WTC11 (cell line): ENCODE data around the gene ZDHHC7. TPM values are rescaled to one million over a fixed set of nuclear protein-coding genes. Genes with fewer than 3 reads are reported as not detected.
A peak's percentile ranks its signal among the peaks of the same experiment; 100 is the strongest.

Experiments used
- ATAC-seq: fragments of 200-7000 bp; cut with Tn5 transposase; 2 replicates; pipeline ENCODE4 v1.10.0; 2021; ENCODE audit warnings: mild to moderate bottlenecking, moderate library complexity
- CTCF ChIA-PET: fragments of 300-600 bp; sonication (Branson Sonifier 250); formaldehyde crosslinking; loops from one replicate; lab custom pipeline; 2021; ENCODE audit warnings: antibody characterized with exemption; lab: Charles Lee
- POLR2A ChIA-PET: fragments of 350-600 bp; sonication (Branson Sonifier 250); formaldehyde crosslinking; loops from one replicate; lab custom pipeline; 2021; ENCODE audit warnings: antibody characterized with exemption; lab: Charles Lee
- DNase-seq: peaks from one replicate; pipeline ENCODE4 v3.0.0; 2021; ENCODE audit warnings: low spot score
- H3K27ac Mint-ChIP-seq: 2 replicates; pipeline ENCODE4 v1.8.0; 2021; ENCODE audit warnings: mixed read lengths
- H3K27me3 Mint-ChIP-seq: 2 replicates; pipeline ENCODE4 v1.8.0; 2021; ENCODE audit warnings: low read depth, mild to moderate bottlenecking, moderate library complexity, mixed read lengths
- H3K36me3 Mint-ChIP-seq: 2 replicates; pipeline ENCODE4 v1.8.0; 2021; ENCODE audit warnings: mixed read lengths
- H3K4me1 Mint-ChIP-seq: 2 replicates; pipeline ENCODE4 v1.8.0; 2022; ENCODE audit warnings: mixed read lengths
- H3K4me3 Mint-ChIP-seq: 2 replicates; pipeline ENCODE4 v1.8.0; 2021; ENCODE audit warnings: mild to moderate bottlenecking, moderate library complexity, mixed read lengths
- H3K9me3 Mint-ChIP-seq: 2 replicates; pipeline ENCODE4 v1.8.0; 2021; ENCODE audit warnings: mixed read lengths
- AFF4 ChIP-seq: sonication (generic); formaldehyde crosslinking; IDR thresholded peaks from 2 replicates; pipeline ENCODE4 v1.8.1; 2023; ENCODE audit warnings: mild to moderate bottlenecking, missing genetic modification reagents, borderline replicate concordance
- ATF2 ChIP-seq: sonication (generic); formaldehyde crosslinking; IDR thresholded peaks from 2 replicates; pipeline ENCODE4 v1.8.1; 2022; ENCODE audit warnings: low read depth, missing genetic modification reagents, borderline replicate concordance
- CBFB ChIP-seq: sonication (generic); formaldehyde crosslinking; IDR thresholded peaks from 2 replicates; pipeline ENCODE4 v1.8.1; 2022; ENCODE audit warnings: mild to moderate bottlenecking, low read depth, missing genetic modification reagents
- CDX4 ChIP-seq: fragments of 250-450 bp; sonication (Bioruptor Pico); IDR thresholded peaks from 2 replicates; pipeline ENCODE4 v1.9.0; 2021; ENCODE audit warnings: moderate library complexity, mild to moderate bottlenecking, inconsistent platforms, borderline replicate concordance
- E2F1 ChIP-seq: sonication (generic); formaldehyde crosslinking; IDR thresholded peaks from 2 replicates; pipeline ENCODE4 v1.8.0; 2022; ENCODE audit warnings: mild to moderate bottlenecking, missing genetic modification reagents
- E2F4 ChIP-seq: sonication (generic); formaldehyde crosslinking; IDR thresholded peaks from 2 replicates; pipeline ENCODE4 v1.8.1; 2022; ENCODE audit warnings: low read depth, mild to moderate bottlenecking, moderate library complexity, missing genetic modification reagents, borderline replicate concordance
- GRHL2 ChIP-seq: fragments of 250-450 bp; sonication (Bioruptor Pico); IDR thresholded peaks from 2 replicates; pipeline ENCODE4 v1.8.0; 2022; ENCODE audit warnings: mild to moderate bottlenecking, moderate library complexity; ENCODE audit not compliant: insufficient replicate concordance, severe bottlenecking
- GTF2I ChIP-seq: fragments of 250-450 bp; sonication (Bioruptor Pico); conservative IDR thresholded peaks from 2 replicates; pipeline ENCODE4 v1.4.0; 2021; ENCODE audit warnings: mild to moderate bottlenecking
- HMGA2 ChIP-seq: fragments of 250-450 bp; sonication (Bioruptor Pico); IDR thresholded peaks from 2 replicates; pipeline ENCODE4 v1.4.0; 2021; ENCODE audit warnings: mild to moderate bottlenecking, moderate library complexity
- IRF1 ChIP-seq: sonication (generic); formaldehyde crosslinking; IDR thresholded peaks from 2 replicates; pipeline ENCODE4 v1.8.0; 2023; ENCODE audit warnings: missing genetic modification reagents
- IRF2 ChIP-seq: sonication (generic); formaldehyde crosslinking; IDR thresholded peaks from 2 replicates; pipeline ENCODE4 v1.8.0; 2022; ENCODE audit warnings: low read depth, missing genetic modification reagents, borderline replicate concordance
- NFE2L1 ChIP-seq: sonication (generic); formaldehyde crosslinking; IDR thresholded peaks from 2 replicates; pipeline ENCODE4 v1.8.1; 2023; ENCODE audit warnings: missing genetic modification reagents
- TEAD1 ChIP-seq: sonication (generic); formaldehyde crosslinking; IDR thresholded peaks from 2 replicates; pipeline ENCODE4 v1.8.0; 2022; ENCODE audit warnings: mild to moderate bottlenecking, missing genetic modification reagents
- USF1 ChIP-seq: sonication (generic); formaldehyde crosslinking; IDR thresholded peaks from 2 replicates; pipeline ENCODE4 v1.8.0; 2022; ENCODE audit warnings: mild to moderate bottlenecking, missing genetic modification reagents
- ZNF263 ChIP-seq: sonication (generic); formaldehyde crosslinking; IDR thresholded peaks from 2 replicates; pipeline ENCODE4 v1.8.1; 2022; ENCODE audit warnings: low read depth, mild to moderate bottlenecking, moderate library complexity, missing genetic modification reagents
- ZNF396 ChIP-seq: fragments of 250-450 bp; sonication (Bioruptor Pico); IDR thresholded peaks from 2 replicates; pipeline ENCODE4 v1.8.0; 2021; ENCODE audit warnings: mild to moderate bottlenecking, moderate library complexity, borderline replicate concordance
- ZNF423 ChIP-seq: fragments of 250-450 bp; sonication (Bioruptor Pico); IDR thresholded peaks from 2 replicates; pipeline ENCODE4 v2.1.2; 2022; ENCODE audit warnings: mild to moderate bottlenecking, moderate library complexity
- ZSCAN18 ChIP-seq: fragments of 250-450 bp; sonication (Bioruptor Pico); IDR thresholded peaks from 2 replicates; pipeline ENCODE4 v2.1.2; 2022; ENCODE audit warnings: mild to moderate bottlenecking, moderate library complexity
- total RNA-seq: library from RNA; stranded (reverse); gene quantifications from 3 replicates; pipeline ENCODE4 v1.2.3, GENCODE V29; 2021

The ZDHHC7 gene
- total RNA-seq, 1 experiment from 2014 or later = 38.7 TPM

GRCh38 chr16:84931107-84931494 is 80.2 kb downstream of the ZDHHC7 start:
- ChIA-PET POLR2A (no interaction called here), CTCF (interaction anchor here (1.7 kb wide), 1 partner anchor 21 kb away, joined by 7 read pairs; no protein-coding TSS in a partner anchor)
- Mint-ChIP-seq H3K9me3 (peaks cover 4% of the 10 kb centered on the region), H3K27ac (no peak overlapping the region), H3K36me3 (no peaks in the 10 kb centered on the region), H3K27me3 (no peaks in the 10 kb centered on the region), H3K4me3 (no peak overlapping the region), H3K4me1 (no peaks in the 10 kb centered on the region; the same call in 1 of the 2 replicates)
- DNase-seq (no peak), ATAC-seq (no peak)
- TF ChIP-seq GTF2I (CRISPR knock-in tag) (peak; percentile 79; the same call in 1 of the 2 replicates), IRF2 (CRISPR knock-in tag) (no peak)

GRCh38 chr16:84930298-84931106 is 80.8 kb downstream of the ZDHHC7 start:
- POLR2A ChIA-PET = no interaction called here

GRCh38 chr16:84929421-84930297 is 81.7 kb downstream of the ZDHHC7 start:
- ATAC-seq (no peak), DNase-seq (no peak)
- Mint-ChIP-seq H3K36me3 (no peaks in the 10 kb centered on the region), H3K9me3 (peaks cover 4% of the 10 kb centered on the region), H3K27ac (0 out of 2 replicates have a peak overlapping the region, but pooled peaks have one; percentile 5), H3K27me3 (no peaks in the 10 kb centered on the region), H3K4me1 (peaks cover 8% of the 10 kb centered on the region), H3K4me3 (no peak overlapping the region)
- ChIA-PET POLR2A (no interaction called here), CTCF (interaction anchor here (6.7 kb wide), 1 partner anchor 23 kb away, joined by 139 read pairs; no protein-coding TSS in a partner anchor)
- TF ChIP-seq ZNF396 (CRISPR knock-in tag) (no peak), HMGA2 (CRISPR knock-in tag) (no peak), ZSCAN18 (CRISPR knock-in tag) (no peak), E2F1 (no peak), USF1 (CRISPR knock-in tag) (no peak), AFF4 (CRISPR knock-in tag) (no peak), ATF2 (CRISPR knock-in tag) (no peak), E2F4 (no peak), CDX4 (no peak), TEAD1 (CRISPR knock-in tag) (no peak), IRF1 (CRISPR knock-in tag) (no peak)

More at GRCh38 chr16:84930298-84931106, 80.8 kb downstream of the ZDHHC7 start:
- ATAC-seq (no peak), DNase-seq (no peak)
- CTCF ChIA-PET = interaction anchor here (1.7 to 6.7 kb wide), 2 partner anchors 22 kb away, joined by 7 to 139 read pairs; no protein-coding TSS in a partner anchor
- Mint-ChIP-seq H3K27me3 (no peaks in the 10 kb centered on the region), H3K4me3 (no peak overlapping the region), H3K27ac (no peak overlapping the region), H3K9me3 (peaks cover 4% of the 10 kb centered on the region), H3K4me1 (peaks cover 2% of the 10 kb centered on the region; the same call in 1 of the 2 replicates), H3K36me3 (no peaks in the 10 kb centered on the region)
- TF ChIP-seq ZNF423 (CRISPR knock-in tag) (no peak), CBFB (CRISPR knock-in tag) (no peak), GRHL2 (CRISPR knock-in tag) (no peak), NFE2L1 (CRISPR knock-in tag) (no peak), ZNF263 (CRISPR knock-in tag) (no peak), IRF2 (CRISPR knock-in tag) (no peak)
